Keratinocyte (primary cell): ENCODE data around the gene SINHCAF. TPM values are rescaled to one million over a fixed set of nuclear protein-coding genes. Genes with fewer than 3 reads are reported as not detected.

ENCODE experiments used
- DNase-seq: peaks from one replicate; pipeline ENCODE4 v3.0.0-alpha.2; 2011; ENCODE audit warnings: low read depth, missing footprints, low spot score
- FAIRE-seq: peaks from 2 replicates; lab custom pipeline; 2011; peaks lifted over from hg19 to GRCh38; lab: Jason Lieb, UNC
- H2AFZ ChIP-seq: 2 replicates; pipeline ENCODE4 v1.6.0; 2012; ENCODE audit warnings: low read length, control low read depth, inconsistent platforms; ENCODE audit not compliant: control insufficient read depth
- H3K27ac ChIP-seq: 2 replicates; pipeline ENCODE4 v1.5.1; 2011; ENCODE audit warnings: low read length; ENCODE audit not compliant: control insufficient read depth, insufficient read depth
- H3K27me3 ChIP-seq: 3 replicates; pipeline ENCODE4 v1.6.0; 2011; ENCODE audit warnings: low read length; ENCODE audit not compliant: control insufficient read depth, insufficient read depth; ENCODE audit errors: extremely low read depth
- H3K36me3 ChIP-seq, 2 experiments: 2 replicates in 1 of 2; 3 replicates in 1 of 2; pipeline ENCODE4 v1.5.1; 2011; ENCODE audit warnings: low read length in 2 of 2, mild to moderate bottlenecking in 1 of 2; ENCODE audit not compliant: control insufficient read depth in 2 of 2, insufficient read depth in 2 of 2; ENCODE audit errors: extremely low read depth in 1 of 2
- H3K4me1 ChIP-seq: 3 replicates; pipeline ENCODE4 v1.5.1; 2011; ENCODE audit warnings: low read length; ENCODE audit not compliant: control insufficient read depth, insufficient read depth; ENCODE audit errors: extremely low read depth
- H3K4me2 ChIP-seq: 3 replicates; pipeline ENCODE4 v1.6.0; 2011; ENCODE audit warnings: low read depth, low read length; ENCODE audit not compliant: control insufficient read depth, insufficient read depth; ENCODE audit errors: extremely low read depth
- H3K4me3 ChIP-seq, 3 experiments: fragments of 200-600 bp in 1 of 3; sonication (generic) in 1 of 3; 2 replicates in 2 of 3; 3 replicates in 1 of 3; pipeline ENCODE4 v1.5.1; 2011 to 2016; ENCODE audit warnings: low read length in 3 of 3, mild to moderate bottlenecking in 3 of 3, control low read depth in 2 of 3, inconsistent platforms in 1 of 3, low read depth in 1 of 3, mixed read lengths in 1 of 3, mixed run types in 1 of 3, moderate library complexity in 1 of 3; ENCODE audit not compliant: control insufficient read depth in 2 of 3, insufficient read depth in 2 of 3; ENCODE audit errors: extremely low read depth in 1 of 3
- H3K79me2 ChIP-seq: 2 replicates; pipeline ENCODE4 v1.6.0; 2012; ENCODE audit warnings: low read length; ENCODE audit not compliant: control insufficient read depth, insufficient read depth
- H3K9ac ChIP-seq: 3 replicates; pipeline ENCODE4 v1.6.0; 2011; ENCODE audit warnings: low read length; ENCODE audit not compliant: control insufficient read depth, insufficient read depth; ENCODE audit errors: extremely low read depth
- H3K9me1 ChIP-seq: 3 replicates; pipeline ENCODE4 v1.6.0; 2011; ENCODE audit warnings: low read length; ENCODE audit not compliant: control insufficient read depth, insufficient read depth; ENCODE audit errors: extremely low read depth
- H3K9me3 ChIP-seq: 2 replicates; pipeline ENCODE4 v1.5.1; 2012; ENCODE audit warnings: low read depth, low read length; ENCODE audit not compliant: control insufficient read depth
- H4K20me1 ChIP-seq: 3 replicates; pipeline ENCODE4 v1.6.0; 2011; ENCODE audit warnings: low read length; ENCODE audit not compliant: control insufficient read depth, insufficient read depth; ENCODE audit errors: extremely low read depth
- EZH2 ChIP-seq: IDR thresholded peaks from one replicate; pipeline ENCODE4 v1.6.1; 2012; ENCODE audit warnings: inconsistent platforms, mild to moderate bottlenecking, low read length, moderate library complexity
- dilution Hi-C: fragments of 300-500 bp; cut with MboI; formaldehyde crosslinking; loops from one replicate; pipeline ENCODE4 v1.7.0; 2020; ENCODE audit warnings: low sequenced_read_pairs; ENCODE audit not compliant: extremely low pct_ligation_motif_present
- polyA plus RNA-seq, 5 experiments: library from polyadenylated mRNA; depleted of rRNA in 3 of 5; stranded (reverse) in 3 of 5; stranded (forward) in 1 of 5; unstranded in 1 of 5; fragments of >200 nt; gene quantifications; 1 replicate in 1 of 5; 2 replicates in 3 of 5; 3 replicates in 1 of 5; pipeline versions ENCODE4 v1.2.1 to v1.2.3, GENCODE V29; 2011 to 2012; ENCODE audit warnings: missing spikeins in 2 of 5, low read depth in 1 of 5, low replicate concordance in 1 of 5
- TF ChIP-seq, protein P1 (sequence below), 3 experiments: IDR thresholded peaks in 1 of 3; conservative IDR thresholded peaks in 1 of 3; optimal IDR thresholded peaks in 1 of 3; 2 replicates in 2 of 3; 3 replicates in 1 of 3; pipeline versions ENCODE3 to v1.5.1; 2011; ENCODE audit warnings: low read length in 3 of 3, mild to moderate bottlenecking in 3 of 3, moderate library complexity in 2 of 3, control low read depth in 1 of 3, inconsistent platforms in 1 of 3; ENCODE audit not compliant: insufficient read depth in 2 of 3; ENCODE audit errors: extremely low read depth in 1 of 3

The SINHCAF gene
- polyA plus RNA-seq, 1 donor (not counting 4 experiments of a cell fraction or from before 2014, with no cell fraction given), result 57.4 TPM

DNA sequence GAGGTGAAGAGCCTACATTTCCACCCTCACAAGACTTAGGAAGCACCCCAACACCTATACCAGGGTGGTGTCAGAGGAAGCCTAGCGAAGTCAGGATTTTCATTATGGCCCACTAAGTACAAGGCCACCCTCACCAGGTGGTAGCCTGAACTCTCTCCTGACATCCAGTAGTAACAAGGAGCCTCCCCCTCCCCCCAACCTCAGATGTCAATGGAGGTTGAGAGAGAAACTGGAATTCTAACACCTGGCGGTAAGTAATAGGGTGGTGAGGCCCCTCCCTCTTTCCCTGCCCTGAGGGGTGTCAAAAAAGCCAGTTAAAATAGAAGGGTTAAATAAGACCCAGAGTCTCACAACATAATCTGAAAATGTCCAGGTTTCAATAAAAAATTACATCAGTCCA, 37.6 kb downstream of the SINHCAF start:
- no peaks in the 10 kb centered on the region for H3K9me3 ChIP-seq
- DNase-seq, result no peak
- no peaks in the 10 kb centered on the region for H3K27me3 ChIP-seq
- H3K4me1 ChIP-seq, result no peaks in the 10 kb centered on the region
- no peak overlapping the region for H3K4me3 ChIP-seq
- H3K9ac ChIP-seq, result no peak overlapping the region
- peaks cover 9% of the 10 kb centered on the region for H3K79me2 ChIP-seq
- peaks cover 20 to 25% of the 10 kb centered on the region in 2 experiments for H3K36me3 ChIP-seq
- FAIRE-seq, result no peak
- no peak overlapping the region for H3K4me2 ChIP-seq
- H2AFZ ChIP-seq, result no peak overlapping the region
- no peaks in the 10 kb centered on the region for H3K9me1 ChIP-seq
- no peaks in the 10 kb centered on the region for H4K20me1 ChIP-seq
- TF ChIP-seq EZH2, result no peak
- TF ChIP-seq, protein P1, sequence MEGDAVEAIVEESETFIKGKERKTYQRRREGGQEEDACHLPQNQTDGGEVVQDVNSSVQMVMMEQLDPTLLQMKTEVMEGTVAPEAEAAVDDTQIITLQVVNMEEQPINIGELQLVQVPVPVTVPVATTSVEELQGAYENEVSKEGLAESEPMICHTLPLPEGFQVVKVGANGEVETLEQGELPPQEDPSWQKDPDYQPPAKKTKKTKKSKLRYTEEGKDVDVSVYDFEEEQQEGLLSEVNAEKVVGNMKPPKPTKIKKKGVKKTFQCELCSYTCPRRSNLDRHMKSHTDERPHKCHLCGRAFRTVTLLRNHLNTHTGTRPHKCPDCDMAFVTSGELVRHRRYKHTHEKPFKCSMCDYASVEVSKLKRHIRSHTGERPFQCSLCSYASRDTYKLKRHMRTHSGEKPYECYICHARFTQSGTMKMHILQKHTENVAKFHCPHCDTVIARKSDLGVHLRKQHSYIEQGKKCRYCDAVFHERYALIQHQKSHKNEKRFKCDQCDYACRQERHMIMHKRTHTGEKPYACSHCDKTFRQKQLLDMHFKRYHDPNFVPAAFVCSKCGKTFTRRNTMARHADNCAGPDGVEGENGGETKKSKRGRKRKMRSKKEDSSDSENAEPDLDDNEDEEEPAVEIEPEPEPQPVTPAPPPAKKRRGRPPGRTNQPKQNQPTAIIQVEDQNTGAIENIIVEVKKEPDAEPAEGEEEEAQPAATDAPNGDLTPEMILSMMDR (optimal IDR thresholded peaks at IDR 0.05 in 1 of 3, IDR thresholded peaks at IDR 0.05 in 1 of 3, conservative IDR thresholded peaks at IDR 0.05 in 1 of 3; ENCODE audit: extremely low read depth in 1 of 3, insufficient read depth in 2 of 3, low read length in 3 of 3), result no peak
- dilution Hi-C loops, result no loop called here
- no peak overlapping the region for H3K27ac ChIP-seq

GRCh38 chr12:31280183-31280582, 45.8 kb downstream of the SINHCAF start:
- Histone ChIP-seq H3K27me3 (no peaks in the 10 kb centered on the region), H3K9me3 (no peaks in the 10 kb centered on the region), H2AFZ (no peak overlapping the region), H3K4me2 (no peak overlapping the region), H3K79me2 (no peaks in the 10 kb centered on the region), H3K27ac (no peak overlapping the region), H3K4me1 (no peaks in the 10 kb centered on the region), H3K36me3 (peaks cover 5 to 10% of the 10 kb centered on the region in 2 experiments), H4K20me1 (peaks cover 2% of the 10 kb centered on the region), H3K9ac (no peak overlapping the region), H3K4me3 (no peak overlapping the region), H3K9me1 (no peaks in the 10 kb centered on the region)
- DNase-seq (no peak), FAIRE-seq (no peak)
- dilution Hi-C loops, result no loop called here
- no peak for TF ChIP-seq EZH2
- TF ChIP-seq, protein P1 (optimal IDR thresholded peaks at IDR 0.05 in 1 of 3, IDR thresholded peaks at IDR 0.05 in 1 of 3, conservative IDR thresholded peaks at IDR 0.05 in 1 of 3; ENCODE audit: extremely low read depth in 1 of 3, insufficient read depth in 2 of 3, low read length in 3 of 3), result no peak
